ENCODE data around the gene SLAMF1. TPM values are rescaled to one million over a fixed set of nuclear protein-coding genes. Genes with fewer than 3 reads are reported as not detected.

SLAMF1 gene
- total RNA-seq, 4 donors from 2014 or later, result 0.33 to 3.7 (median 3.2) TPM; not detected in 1

DNA sequence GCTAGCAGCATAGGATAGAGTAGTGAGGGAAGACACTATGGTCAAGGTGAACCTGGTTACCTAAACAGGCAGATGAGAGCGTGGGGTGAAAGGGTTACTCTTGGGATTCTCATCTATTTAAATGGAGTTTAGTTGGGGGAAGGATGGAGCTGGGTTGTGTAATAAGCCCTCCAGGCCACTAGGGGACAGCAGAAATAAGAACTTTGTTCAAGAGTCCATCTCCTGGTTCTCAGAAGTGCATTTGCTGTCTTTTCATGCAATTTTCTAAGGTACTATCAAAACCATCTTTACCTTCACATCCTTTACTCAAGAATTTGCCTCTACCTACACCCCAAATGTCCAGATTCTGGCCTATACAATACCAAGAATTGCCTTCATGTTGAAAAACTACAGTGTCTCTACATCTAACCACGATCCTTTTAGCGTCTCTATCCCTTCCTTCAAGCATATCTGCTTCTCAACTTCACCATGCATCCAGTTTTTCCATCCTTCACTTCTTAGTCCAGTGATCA is 28.0 kb downstream of the SLAMF1 start:
- TF ChIP-seq, protein P1, sequence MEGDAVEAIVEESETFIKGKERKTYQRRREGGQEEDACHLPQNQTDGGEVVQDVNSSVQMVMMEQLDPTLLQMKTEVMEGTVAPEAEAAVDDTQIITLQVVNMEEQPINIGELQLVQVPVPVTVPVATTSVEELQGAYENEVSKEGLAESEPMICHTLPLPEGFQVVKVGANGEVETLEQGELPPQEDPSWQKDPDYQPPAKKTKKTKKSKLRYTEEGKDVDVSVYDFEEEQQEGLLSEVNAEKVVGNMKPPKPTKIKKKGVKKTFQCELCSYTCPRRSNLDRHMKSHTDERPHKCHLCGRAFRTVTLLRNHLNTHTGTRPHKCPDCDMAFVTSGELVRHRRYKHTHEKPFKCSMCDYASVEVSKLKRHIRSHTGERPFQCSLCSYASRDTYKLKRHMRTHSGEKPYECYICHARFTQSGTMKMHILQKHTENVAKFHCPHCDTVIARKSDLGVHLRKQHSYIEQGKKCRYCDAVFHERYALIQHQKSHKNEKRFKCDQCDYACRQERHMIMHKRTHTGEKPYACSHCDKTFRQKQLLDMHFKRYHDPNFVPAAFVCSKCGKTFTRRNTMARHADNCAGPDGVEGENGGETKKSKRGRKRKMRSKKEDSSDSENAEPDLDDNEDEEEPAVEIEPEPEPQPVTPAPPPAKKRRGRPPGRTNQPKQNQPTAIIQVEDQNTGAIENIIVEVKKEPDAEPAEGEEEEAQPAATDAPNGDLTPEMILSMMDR (IDR thresholded peaks at IDR 0.05; ENCODE audit: low read depth), result no peak

- TF ChIP-seq, protein P1 (IDR thresholded peaks at IDR 0.05; ENCODE audit: low read depth), result no peak
Observed at GRCh38 chr1:160618327-160618726, 28.5 kb downstream of the SLAMF1 start.

DNA sequence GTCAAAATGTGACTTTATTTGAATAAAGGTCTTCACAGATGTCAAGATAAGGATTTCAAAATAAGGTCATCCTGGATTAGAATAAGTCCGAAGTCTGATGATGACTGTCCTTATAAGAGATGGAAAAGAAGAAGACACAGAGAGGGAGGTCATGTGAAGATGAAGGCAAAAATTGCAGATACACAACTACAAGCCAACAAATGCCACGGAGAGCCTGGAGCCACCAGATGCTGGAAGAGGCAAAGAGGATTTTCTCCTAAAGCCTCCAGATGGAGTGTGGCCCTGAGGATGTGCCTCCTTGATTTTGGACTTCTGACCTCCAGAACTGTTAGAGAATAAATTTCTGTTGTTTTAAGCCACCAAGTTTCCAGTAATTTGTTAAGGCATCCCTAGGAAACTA is 31.2 kb downstream of the SLAMF1 start:
- TF ChIP-seq, protein P1 (IDR thresholded peaks at IDR 0.05; ENCODE audit: low read depth), result no peak

GRCh38 chr1:160614410-160614809 is 32.4 kb downstream of the SLAMF1 start:
- TF ChIP-seq, protein P1 (IDR thresholded peaks at IDR 0.05; ENCODE audit: low read depth), result no peak

- TF ChIP-seq, protein P1 (IDR thresholded peaks at IDR 0.05; ENCODE audit: low read depth), result no peak
Observed at GRCh38 chr1:160612613-160613218, 34.1 kb downstream of the SLAMF1 start.

GRCh38 chr1:160610569-160611242 is 36.1 kb downstream of the SLAMF1 start:
- TF ChIP-seq, protein P1 (IDR thresholded peaks at IDR 0.05; ENCODE audit: low read depth), result no peak

DNA sequence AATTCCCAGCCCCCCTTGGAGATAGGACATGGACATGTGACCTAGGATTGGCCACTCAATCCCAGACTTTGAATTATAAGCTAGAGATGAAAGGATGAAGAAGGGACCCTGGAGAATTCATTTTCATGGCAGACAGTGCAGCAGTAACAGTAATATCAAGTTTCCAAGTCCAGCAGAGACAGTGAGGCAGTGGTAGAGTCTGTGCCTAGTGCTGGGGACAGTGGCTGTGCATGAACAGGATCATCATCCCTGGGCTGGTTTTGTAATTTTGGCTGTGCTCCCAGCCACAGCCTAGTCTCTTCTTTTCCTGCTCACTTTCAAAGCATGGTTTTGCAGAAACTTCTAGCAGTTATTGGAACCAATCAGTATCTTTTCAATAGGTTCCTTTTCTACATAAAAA is 37.9 kb downstream of the SLAMF1 start:
- TF ChIP-seq, protein P1 (IDR thresholded peaks at IDR 0.05; ENCODE audit: low read depth), result no peak

All from subcutaneous adipose tissue (tissue), 4 donors.